Astrocyte (in vitro differentiated cells and primary cell): Measurements from ENCODE around the gene ATP11A. TPM values are rescaled to one million over a fixed set of nuclear protein-coding genes. Genes with fewer than 3 reads are reported as not detected.
A peak's percentile ranks its signal among the peaks of the same experiment; 100 is the strongest.

Experiments used
- DNase-seq: peaks from one replicate; pipeline ENCODE4 v3.0.0-alpha.2; 2010; ENCODE audit warnings: low read depth
- FAIRE-seq: peaks from 2 replicates; lab custom pipeline; 2011; peaks lifted over from hg19 to GRCh38; lab: Jason Lieb, UNC
- H2AFZ ChIP-seq: 2 replicates; pipeline ENCODE4 v1.6.0; 2012; ENCODE audit warnings: low read depth, low read length, inconsistent platforms
- H3K27ac ChIP-seq: 2 replicates; pipeline ENCODE4 v1.5.1; 2011; ENCODE audit warnings: low read depth, low read length, inconsistent platforms
- H3K27me3 ChIP-seq: 2 replicates; pipeline ENCODE4 v1.6.0; 2011; ENCODE audit warnings: low read length, inconsistent platforms; ENCODE audit not compliant: insufficient read depth
- H3K36me3 ChIP-seq: 2 replicates; pipeline ENCODE4 v1.5.1; 2011; ENCODE audit warnings: low read length, inconsistent platforms; ENCODE audit not compliant: insufficient read depth
- H3K4me1 ChIP-seq: 2 replicates; pipeline ENCODE4 v1.5.1; 2011; ENCODE audit warnings: low read length, inconsistent platforms; ENCODE audit not compliant: insufficient read depth
- H3K4me2 ChIP-seq: 2 replicates; pipeline ENCODE4 v1.6.0; 2012; ENCODE audit warnings: low read length, inconsistent platforms
- H3K4me3 ChIP-seq: 2 replicates; pipeline ENCODE4 v1.5.1; 2011; ENCODE audit warnings: low read depth, mild to moderate bottlenecking, low read length, inconsistent platforms; ENCODE audit not compliant: insufficient read depth
- H3K79me2 ChIP-seq: 2 replicates; pipeline ENCODE4 v1.6.0; 2012; ENCODE audit warnings: mild to moderate bottlenecking, low read length, inconsistent platforms; ENCODE audit not compliant: insufficient read depth
- H3K9ac ChIP-seq: 2 replicates; pipeline ENCODE4 v1.6.0; 2012; ENCODE audit warnings: mild to moderate bottlenecking, low read length, inconsistent platforms
- H3K9me3 ChIP-seq: 2 replicates; pipeline ENCODE4 v1.5.1; 2012; ENCODE audit warnings: low read depth, mild to moderate bottlenecking, low read length, inconsistent platforms; ENCODE audit not compliant: insufficient read depth
- H4K20me1 ChIP-seq: 2 replicates; pipeline ENCODE4 v1.6.0; 2012; ENCODE audit warnings: low read length, inconsistent platforms; ENCODE audit not compliant: insufficient read depth
- H3K27ac Mint-ChIP-seq: one replicate; pipeline ENCODE4 v1.8.0; 2021; ENCODE audit warnings: mild to moderate bottlenecking, mixed read lengths; ENCODE audit not compliant: unreplicated experiment
- H3K27me3 Mint-ChIP-seq: one replicate; pipeline ENCODE4 v1.8.0; 2021; ENCODE audit warnings: low read depth, mixed read lengths; ENCODE audit not compliant: unreplicated experiment
- H3K36me3 Mint-ChIP-seq: one replicate; pipeline ENCODE4 v1.8.0; 2021; ENCODE audit warnings: low read depth, mixed read lengths; ENCODE audit not compliant: unreplicated experiment
- H3K4me1 Mint-ChIP-seq: one replicate; pipeline ENCODE4 v1.8.0; 2021; ENCODE audit warnings: low read depth, mixed read lengths; ENCODE audit not compliant: unreplicated experiment
- H3K4me3 Mint-ChIP-seq: one replicate; pipeline ENCODE4 v1.8.0; 2021; ENCODE audit warnings: mild to moderate bottlenecking, moderate library complexity, mixed read lengths; ENCODE audit not compliant: unreplicated experiment
- H3K9me3 Mint-ChIP-seq: one replicate; pipeline ENCODE4 v1.8.0; 2021; ENCODE audit warnings: mild to moderate bottlenecking, mixed read lengths; ENCODE audit not compliant: unreplicated experiment
- CTCF ChIP-seq: IDR thresholded peaks from 2 replicates; pipeline ENCODE4 v1.5.1; 2011; ENCODE audit warnings: low read depth, mild to moderate bottlenecking, inconsistent platforms, low read length, moderate library complexity; ENCODE audit not compliant: insufficient read depth
- EZH2 ChIP-seq: IDR thresholded peaks from 2 replicates; pipeline ENCODE4 v1.6.1; 2012; ENCODE audit warnings: mild to moderate bottlenecking, low read length, inconsistent platforms; ENCODE audit not compliant: insufficient read depth
- total RNA-seq: library from RNA; stranded (reverse); gene quantifications from 2 replicates; pipeline ENCODE4 v1.2.1, GENCODE V29; 2021

ATP11A gene
- total RNA-seq, 1 donor from 2014 or later = 38.9 TPM

- no peak overlapping the region for H3K27ac ChIP-seq
- H3K36me3 ChIP-seq = no peaks in the 10 kb centered on the region
Observed at GRCh38 chr13:112898621-112899280, 208.9 kb downstream of the ATP11A start.

GRCh38 chr13:112899281-112900225 is 209.7 kb downstream of the ATP11A start:
- FAIRE-seq (no peak), DNase-seq (no peak)
- Histone ChIP-seq H4K20me1 (no peaks in the 10 kb centered on the region), H3K9me3 (no peaks in the 10 kb centered on the region), H2AFZ (no peak overlapping the region), H3K36me3 (no peaks in the 10 kb centered on the region), H3K27me3 (peaks cover 22% of the 10 kb centered on the region), H3K4me1 (no peaks in the 10 kb centered on the region), H3K79me2 (no peaks in the 10 kb centered on the region), H3K4me2 (no peak overlapping the region), H3K27ac (no peak overlapping the region), H3K4me3 (no peak overlapping the region), H3K9ac (no peak overlapping the region)
- Mint-ChIP-seq H3K4me3 (no peak overlapping the region), H3K36me3 (peaks cover 5% of the 10 kb centered on the region), H3K27ac (no peak overlapping the region), H3K4me1 (no peaks in the 10 kb centered on the region), H3K27me3 (peaks cover 19% of the 10 kb centered on the region), H3K9me3 (peaks cover 4% of the 10 kb centered on the region)
- TF ChIP-seq EZH2 (no peak), CTCF (no peak)

More at GRCh38 chr13:112898621-112899280, 208.9 kb downstream of the ATP11A start:
- Histone ChIP-seq H4K20me1 (no peaks in the 10 kb centered on the region), H3K4me2 (no peak overlapping the region), H3K4me1 (no peaks in the 10 kb centered on the region), H3K4me3 (no peak overlapping the region), H3K9ac (no peak overlapping the region), H3K9me3 (no peaks in the 10 kb centered on the region), H2AFZ (no peak overlapping the region), H3K27me3 (peaks cover 23% of the 10 kb centered on the region), H3K79me2 (no peaks in the 10 kb centered on the region)
- DNase-seq (no peak), FAIRE-seq (no peak)
- H3K36me3 Mint-ChIP-seq = peaks cover 3% of the 10 kb centered on the region
- H3K9me3 Mint-ChIP-seq = peaks cover 4% of the 10 kb centered on the region
- no peak overlapping the region for H3K4me3 Mint-ChIP-seq
- H3K27ac Mint-ChIP-seq = peak overlapping the region; percentile 26
- peaks cover 19% of the 10 kb centered on the region for H3K27me3 Mint-ChIP-seq
- no peaks in the 10 kb centered on the region for H3K4me1 Mint-ChIP-seq
- TF ChIP-seq CTCF = no peak
- TF ChIP-seq EZH2 = no peak
